Measurements from ENCODE around the gene NSD1. TPM values are rescaled to one million over a fixed set of nuclear protein-coding genes. Genes with fewer than 3 reads are reported as not detected.

Gene NSD1
- total and polyA plus RNA-seq, 10 of the 15 experiments (the other 5 are each of a cell fraction or from before 2014, with no cell fraction given): 7.0 to 57.9 (median 30.4) TPM

GRCh38 chr5:177185993-177186392 lies 52.4 kb downstream of the NSD1 start:
- ChIA-PET RAD21 (ENCODE audit: unreplicated experiment) (no interaction called here), POLR2A (interaction anchor here (0.5 kb wide), 1 partner anchor 1004 kb away, joined by 3 read pairs; no protein-coding TSS in a partner anchor), SMC1A (ENCODE audit: uncharacterized antibody, unreplicated experiment) (no interaction called here), CTCF (interaction anchor here (0.9 kb wide), 1 partner anchor 124 kb away, joined by 3 read pairs; no protein-coding TSS in a partner anchor)
- Histone ChIP-seq H3K4me1 (ENCODE audit: control insufficient read depth, insufficient read depth, low read length) (no peaks in the 10 kb centered on the region), H4K20me1 (ENCODE audit: control insufficient read depth, insufficient read depth) (no peaks in the 10 kb centered on the region), H3K36me3 (ENCODE audit: control insufficient read depth in 2 of 2, insufficient read depth in 2 of 2, low read length in 1 of 2) (peaks cover 2 to 3% of the 10 kb centered on the region in 2 experiments; a peak in 3 of 4 replicates), H3K4me2 (ENCODE audit: control insufficient read depth, insufficient read depth) (no peak overlapping the region), H3K9ac (ENCODE audit: control insufficient read depth, insufficient read depth, low read length) (no peak overlapping the region), H3K79me2 (ENCODE audit: control insufficient read depth, insufficient read depth, low read length) (peaks cover 20% of the 10 kb centered on the region), H3K27me3 (replicated peaks in 1 of 2; ENCODE audit: control insufficient read depth in 2 of 2, insufficient read depth in 2 of 2, low read length in 1 of 2) (no peaks in the 10 kb centered on the region), H3K27ac (ENCODE audit: control insufficient read depth, insufficient read depth) (no peak overlapping the region), H3K9me3 (replicated peaks; ENCODE audit: control insufficient read depth, insufficient read depth, low read length) (no peaks in the 10 kb centered on the region), H3K4me3 (no peak overlapping the region), H2AFZ (ENCODE audit: control insufficient read depth, low read depth, low read length) (no peak overlapping the region)
- intact Hi-C loops (cut with micrococcal nuclease; ENCODE audit: unreplicated experiment): no loop called here
- TF ChIP-seq RAD51 (IDR thresholded peaks at IDR 0.05): no peak
- no peak for TF ChIP-seq DPF2 (IDR thresholded peaks at IDR 0.05)
- TF ChIP-seq STAT3 (IDR thresholded peaks at IDR 0.05; ENCODE audit: low read depth, low read length): no peak
- TF ChIP-seq, protein P1, sequence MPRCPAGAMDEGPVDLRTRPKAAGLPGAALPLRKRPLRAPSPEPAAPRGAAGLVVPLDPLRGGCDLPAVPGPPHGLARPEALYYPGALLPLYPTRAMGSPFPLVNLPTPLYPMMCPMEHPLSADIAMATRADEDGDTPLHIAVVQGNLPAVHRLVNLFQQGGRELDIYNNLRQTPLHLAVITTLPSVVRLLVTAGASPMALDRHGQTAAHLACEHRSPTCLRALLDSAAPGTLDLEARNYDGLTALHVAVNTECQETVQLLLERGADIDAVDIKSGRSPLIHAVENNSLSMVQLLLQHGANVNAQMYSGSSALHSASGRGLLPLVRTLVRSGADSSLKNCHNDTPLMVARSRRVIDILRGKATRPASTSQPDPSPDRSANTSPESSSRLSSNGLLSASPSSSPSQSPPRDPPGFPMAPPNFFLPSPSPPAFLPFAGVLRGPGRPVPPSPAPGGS (IDR thresholded peaks at IDR 0.05; ENCODE audit: borderline replicate concordance, insufficient read depth, low read depth, low read length, poor library complexity, severe bottlenecking): no peak
- TF ChIP-seq BACH1 (IDR thresholded peaks at IDR 0.05; ENCODE audit: borderline replicate concordance): no peak
- TF ChIP-seq E4F1 (IDR thresholded peaks at IDR 0.05; ENCODE audit: borderline replicate concordance, partially characterized antibody): no peak
- TF ChIP-seq RFX5 (IDR thresholded peaks at IDR 0.05; ENCODE audit: low read depth, low read length): no peak
- TF ChIP-seq ATF3 (IDR thresholded peaks at IDR 0.05; ENCODE audit: borderline replicate concordance, extremely low read depth, low read depth, low read length): no peak
- TF ChIP-seq, protein P2, sequence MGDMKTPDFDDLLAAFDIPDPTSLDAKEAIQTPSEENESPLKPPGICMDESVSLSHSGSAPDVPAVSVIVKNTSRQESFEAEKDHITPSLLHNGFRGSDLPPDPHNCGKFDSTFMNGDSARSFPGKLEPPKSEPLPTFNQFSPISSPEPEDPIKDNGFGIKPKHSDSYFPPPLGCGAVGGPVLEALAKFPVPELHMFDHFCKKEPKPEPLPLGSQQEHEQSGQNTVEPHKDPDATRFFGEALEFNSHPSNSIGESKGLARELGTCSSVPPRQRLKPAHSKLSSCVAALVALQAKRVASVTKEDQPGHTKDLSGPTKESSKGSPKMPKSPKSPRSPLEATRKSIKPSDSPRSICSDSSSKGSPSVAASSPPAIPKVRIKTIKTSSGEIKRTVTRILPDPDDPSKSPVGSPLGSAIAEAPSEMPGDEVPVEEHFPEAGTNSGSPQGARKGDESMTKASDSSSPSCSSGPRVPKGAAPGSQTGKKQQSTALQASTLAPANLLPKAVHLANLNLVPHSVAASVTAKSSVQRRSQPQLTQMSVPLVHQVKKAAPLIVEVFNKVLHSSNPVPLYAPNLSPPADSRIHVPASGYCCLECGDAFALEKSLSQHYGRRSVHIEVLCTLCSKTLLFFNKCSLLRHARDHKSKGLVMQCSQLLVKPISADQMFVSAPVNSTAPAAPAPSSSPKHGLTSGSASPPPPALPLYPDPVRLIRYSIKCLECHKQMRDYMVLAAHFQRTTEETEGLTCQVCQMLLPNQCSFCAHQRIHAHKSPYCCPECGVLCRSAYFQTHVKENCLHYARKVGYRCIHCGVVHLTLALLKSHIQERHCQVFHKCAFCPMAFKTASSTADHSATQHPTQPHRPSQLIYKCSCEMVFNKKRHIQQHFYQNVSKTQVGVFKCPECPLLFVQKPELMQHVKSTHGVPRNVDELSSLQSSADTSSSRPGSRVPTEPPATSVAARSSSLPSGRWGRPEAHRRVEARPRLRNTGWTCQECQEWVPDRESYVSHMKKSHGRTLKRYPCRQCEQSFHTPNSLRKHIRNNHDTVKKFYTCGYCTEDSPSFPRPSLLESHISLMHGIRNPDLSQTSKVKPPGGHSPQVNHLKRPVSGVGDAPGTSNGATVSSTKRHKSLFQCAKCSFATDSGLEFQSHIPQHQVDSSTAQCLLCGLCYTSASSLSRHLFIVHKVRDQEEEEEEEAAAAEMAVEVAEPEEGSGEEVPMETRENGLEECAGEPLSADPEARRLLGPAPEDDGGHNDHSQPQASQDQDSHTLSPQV (IDR thresholded peaks at IDR 0.05): no peak
- no peak for TF ChIP-seq RUNX3 (IDR thresholded peaks at IDR 0.05; ENCODE audit: low read length)
- no peak for TF ChIP-seq BMI1 (IDR thresholded peaks at IDR 0.05; ENCODE audit: borderline replicate concordance)
- TF ChIP-seq POLR2AphosphoS5 (IDR thresholded peaks at IDR 0.05; ENCODE audit: low read length): no peak
- TF ChIP-seq RELA (IDR thresholded peaks at IDR 0.05; ENCODE audit: borderline replicate concordance, partially characterized antibody): no peak
- FAIRE-seq (no peak), DNase-seq (ENCODE audit: low read depth, low spot score) (no peak), ATAC-seq (no peak)
- in situ Hi-C loops (cut with MboI): no loop called here
- 81% methylated on average over 2 of the region's 2 CpGs for WGBS (ENCODE audit: insufficient coverage, insufficient replicate concordance, low lambda C conversion rate, missing lambda C conversion rate)
- no TSS peak for BruUV-seq (replicated peaks)
